Suprapubic skin (tissue), 4 donors: Measurements from ENCODE around the gene GRIK4. TPM values are rescaled to one million over a fixed set of nuclear protein-coding genes. Genes with fewer than 3 reads are reported as not detected.

Experiments used
- DNase-seq, 2 donors: peaks; one replicate each; pipeline ENCODE4 v3.0.0-alpha.2; 2019; ENCODE audit warnings: low spot score in 2 of 2
- H3K27ac ChIP-seq: fragments of 200-600 bp; sonication (generic); one replicate; pipeline ENCODE4 v1.5.1; 2019
- H3K27me3 ChIP-seq: fragments of 200-600 bp; sonication (generic); one replicate; pipeline ENCODE4 v1.5.1; 2019
- H3K36me3 ChIP-seq: fragments of 200-600 bp; sonication (generic); one replicate; pipeline ENCODE4 v1.5.1; 2019
- H3K4me1 ChIP-seq: fragments of 200-600 bp; sonication (generic); one replicate; pipeline ENCODE4 v1.5.1; 2019
- H3K4me3 ChIP-seq: fragments of 200-600 bp; sonication (generic); one replicate; pipeline ENCODE4 v1.5.1; 2019; ENCODE audit warnings: mild to moderate bottlenecking
- H3K9me3 ChIP-seq: fragments of 200-600 bp; sonication (generic); one replicate; pipeline ENCODE4 v1.5.1; 2019
- CTCF ChIP-seq, 2 donors: fragments of 200-600 bp in 1 of 2; fragments of 450-650 bp in 1 of 2; sonication (generic) in 1 of 2; IDR thresholded peaks; one replicate each; pipeline ENCODE4 v1.5.1; 2016 to 2019; ENCODE audit warnings: antibody characterized with exemption in 2 of 2, mild to moderate bottlenecking in 1 of 2, moderate library complexity in 1 of 2
- EP300 ChIP-seq: sonication (generic); formaldehyde crosslinking; IDR thresholded peaks from one replicate; pipeline ENCODE4 v1.6.1; 2017; ENCODE audit warnings: antibody characterized with exemption
- POLR2A ChIP-seq, 2 donors: fragments of 450-650 bp; IDR thresholded peaks; one replicate each; pipeline ENCODE4 v1.6.1; 2017; ENCODE audit warnings: antibody characterized with exemption in 2 of 2, mild to moderate bottlenecking in 2 of 2, moderate library complexity in 2 of 2
- POLR2AphosphoS5 ChIP-seq, 3 donors: sonication (generic); formaldehyde crosslinking; IDR thresholded peaks; one replicate each; pipeline ENCODE4 v1.6.1; 2017; ENCODE audit warnings: antibody characterized with exemption in 3 of 3
- WGBS: methylation state at CpG from one replicate; pipeline ENCODE4 v1.1.5; 2018; 5-methylcytosine and 5-hydroxymethylcytosine counted together
- total RNA-seq, 4 donors: library from RNA; depleted of rRNA; stranded (reverse); fragments of >200 nt; gene quantifications; one replicate each; pipeline ENCODE4 v1.1.0, GENCODE V29; 2016

GRIK4 gene
- total RNA-seq, 4 donors from 2014 or later = 0.24 TPM; not detected in 3

GRCh38 chr11:120789391-120789790 is 277.8 kb downstream of the GRIK4 start:
- no peaks in the 10 kb centered on the region for H3K4me1 ChIP-seq
- H3K9me3 ChIP-seq = no peaks in the 10 kb centered on the region
- no peaks in the 10 kb centered on the region for H3K36me3 ChIP-seq
- H3K4me3 ChIP-seq = no peak overlapping the region
- no peak for TF ChIP-seq CTCF (IDR thresholded peaks at IDR 0.05)
- TF ChIP-seq POLR2AphosphoS5 (IDR thresholded peaks at IDR 0.05) = no peak
- no peak for TF ChIP-seq POLR2A (IDR thresholded peaks at IDR 0.05)
- no peak for TF ChIP-seq EP300
- 81% methylated on average over 9 of the region's 9 CpGs for WGBS
- no peak overlapping the region for H3K27ac ChIP-seq
- peaks cover 68% of the 10 kb centered on the region for H3K27me3 ChIP-seq
- DNase-seq = peak in 1 of 2 donors; percentile 12

DNA sequence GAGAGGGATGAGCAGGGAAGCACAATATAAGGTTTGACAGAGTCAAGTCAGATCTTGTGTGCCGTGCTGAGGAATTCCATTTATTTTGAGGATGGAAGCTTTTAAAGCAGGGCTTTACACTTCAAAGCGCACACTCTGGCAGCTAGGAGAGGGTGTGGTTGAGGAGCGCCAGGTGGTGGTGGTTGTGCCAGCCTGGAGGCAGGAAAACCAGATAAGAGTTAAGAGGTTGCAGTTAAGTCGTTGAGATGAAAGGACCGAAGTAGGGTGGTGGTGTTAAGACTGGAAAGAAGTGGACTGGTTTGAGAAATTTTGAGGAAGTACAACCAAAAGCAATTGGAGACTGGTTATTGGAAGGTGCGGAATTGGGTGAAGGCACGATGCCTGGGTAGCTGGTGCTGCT is 280.8 kb downstream of the GRIK4 start:
- no peak for TF ChIP-seq CTCF (IDR thresholded peaks at IDR 0.05)
- no peak for TF ChIP-seq POLR2A (IDR thresholded peaks at IDR 0.05)
- no peak for TF ChIP-seq EP300
- TF ChIP-seq POLR2AphosphoS5 (IDR thresholded peaks at IDR 0.05) = no peak
- no peaks in the 10 kb centered on the region for H3K9me3 ChIP-seq
- H3K27me3 ChIP-seq = peaks cover 70% of the 10 kb centered on the region
- WGBS = 48% methylated on average over 7 of the region's 7 CpGs
- DNase-seq = peak in 1 of 2 donors; percentile 19
- no peaks in the 10 kb centered on the region for H3K4me1 ChIP-seq
- H3K36me3 ChIP-seq = no peaks in the 10 kb centered on the region
- no peak overlapping the region for H3K27ac ChIP-seq
- H3K4me3 ChIP-seq = no peak overlapping the region

DNA sequence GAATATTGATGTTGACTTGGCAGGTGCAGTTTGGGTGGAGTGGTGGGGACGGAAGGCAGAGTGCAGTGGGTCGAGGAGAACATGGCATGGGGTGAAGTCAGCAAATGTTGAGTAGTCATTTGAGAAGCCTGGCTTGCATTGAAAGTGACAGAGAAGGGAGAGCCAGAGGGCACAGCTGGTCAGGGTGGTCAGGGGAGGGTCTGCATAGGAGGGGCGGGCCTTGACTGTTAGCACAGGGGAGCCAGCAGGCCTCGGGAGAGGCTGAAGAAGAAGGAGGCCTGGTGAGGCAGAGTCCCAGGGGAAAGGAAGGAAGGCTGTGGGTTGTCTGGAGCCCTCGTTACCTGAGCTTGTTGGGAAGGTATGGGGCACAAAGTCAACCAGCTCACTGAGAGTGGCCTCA is 281.6 kb downstream of the GRIK4 start:
- no peak for DNase-seq
- WGBS = 71% methylated on average over 5 of the region's 5 CpGs
- no peak overlapping the region for H3K27ac ChIP-seq
- no peak overlapping the region for H3K4me3 ChIP-seq
- H3K36me3 ChIP-seq = no peaks in the 10 kb centered on the region
- H3K4me1 ChIP-seq = no peaks in the 10 kb centered on the region
- no peaks in the 10 kb centered on the region for H3K9me3 ChIP-seq
- TF ChIP-seq EP300 (no peak), CTCF (IDR thresholded peaks at IDR 0.05) (no peak), POLR2AphosphoS5 (IDR thresholded peaks at IDR 0.05) (no peak), POLR2A (IDR thresholded peaks at IDR 0.05) (no peak)
- H3K27me3 ChIP-seq = peaks cover 70% of the 10 kb centered on the region

- Histone ChIP-seq H3K36me3 (no peaks in the 10 kb centered on the region), H3K4me3 (no peak overlapping the region), H3K9me3 (no peaks in the 10 kb centered on the region), H3K27me3 (peaks cover 62% of the 10 kb centered on the region), H3K27ac (no peak overlapping the region), H3K4me1 (no peaks in the 10 kb centered on the region)
- DNase-seq = no peak
- WGBS = 82% methylated on average over 14 of the region's 14 CpGs
- TF ChIP-seq CTCF (IDR thresholded peaks at IDR 0.05) (no peak), EP300 (no peak), POLR2AphosphoS5 (IDR thresholded peaks at IDR 0.05) (no peak), POLR2A (IDR thresholded peaks at IDR 0.05) (no peak)
Measured at GRCh38 chr11:120793806-120794479, 282.4 kb downstream of the GRIK4 start.

DNA sequence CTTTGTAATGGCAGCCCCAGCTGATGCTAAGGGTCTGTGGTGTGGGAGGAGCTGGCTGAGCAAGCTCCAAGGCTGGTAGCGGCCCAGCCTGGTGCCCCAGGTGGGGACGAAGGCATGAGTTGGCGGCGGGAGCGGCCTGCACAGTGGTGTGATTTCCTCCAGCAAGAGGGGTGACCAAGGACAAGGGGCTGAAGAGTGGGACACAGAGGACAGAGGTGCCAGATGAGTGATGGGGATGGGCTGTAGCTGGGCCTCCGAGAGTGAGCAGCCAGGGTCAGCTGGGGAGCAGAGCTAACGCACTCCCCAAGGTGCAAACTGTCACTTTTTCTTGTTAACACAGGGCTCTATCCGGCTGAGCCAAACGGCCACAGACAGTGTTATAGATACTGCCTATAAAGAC is 283.2 kb downstream of the GRIK4 start:
- H3K4me1 ChIP-seq = no peaks in the 10 kb centered on the region
- no peak overlapping the region for H3K4me3 ChIP-seq
- H3K27ac ChIP-seq = no peak overlapping the region
- DNase-seq = no peak
- H3K9me3 ChIP-seq = no peaks in the 10 kb centered on the region
- 87% methylated on average over 9 of the region's 9 CpGs for WGBS
- H3K27me3 ChIP-seq = peaks cover 54% of the 10 kb centered on the region
- TF ChIP-seq POLR2A (IDR thresholded peaks at IDR 0.05) = no peak
- no peak for TF ChIP-seq EP300
- H3K36me3 ChIP-seq = no peaks in the 10 kb centered on the region
